T-helper 17 cell (primary cell): ENCODE measurements around the gene RETREG3. TPM values are rescaled to one million over a fixed set of nuclear protein-coding genes. Genes with fewer than 3 reads are reported as not detected.

Experiments used
- ATAC-seq: fragments of 150-1000 bp; cut with Tn5 transposase; 2 replicates; pipeline ENCODE4 v1.10.0; 2021; ENCODE audit warnings: mild to moderate bottlenecking, moderate library complexity
- DNase-seq, 3 donors: peaks; one replicate each; pipeline versions ENCODE4 v3.0.0 to v3.0.0-alpha.2; 2020 to 2021
- H3K9me3 ChIP-seq: one replicate; pipeline ENCODE4 v1.7.0; 2013; ENCODE audit warnings: low read length, mild to moderate bottlenecking; ENCODE audit not compliant: control insufficient read depth, poor library complexity, severe bottlenecking
- H3K27ac Mint-ChIP-seq: one replicate; pipeline ENCODE4 v1.8.0; 2022; ENCODE audit warnings: mild to moderate bottlenecking, moderate library complexity, mixed read lengths
- H3K27me3 Mint-ChIP-seq: one replicate; pipeline ENCODE4 v1.8.0; 2022; ENCODE audit warnings: mixed read lengths
- H3K36me3 Mint-ChIP-seq: one replicate; pipeline ENCODE4 v1.8.0; 2022; ENCODE audit warnings: low read depth, mixed read lengths
- H3K4me1 Mint-ChIP-seq: one replicate; pipeline ENCODE4 v1.8.0; 2022; ENCODE audit warnings: mild to moderate bottlenecking, mixed read lengths
- H3K4me3 Mint-ChIP-seq: one replicate; pipeline ENCODE4 v1.8.0; 2022; ENCODE audit warnings: mild to moderate bottlenecking, moderate library complexity, mixed read lengths
- total RNA-seq, 4 donors: library from RNA in 2 of 4; stranded (reverse) in 2 of 4; gene quantifications; one replicate each; pipeline ENCODE4 v1.2.3 and lab custom pipeline; 2022 to 2026

RETREG3 gene
- total RNA-seq, 2 donors from 2014 or later, result 43.5 to 57.9 TPM

DNA sequence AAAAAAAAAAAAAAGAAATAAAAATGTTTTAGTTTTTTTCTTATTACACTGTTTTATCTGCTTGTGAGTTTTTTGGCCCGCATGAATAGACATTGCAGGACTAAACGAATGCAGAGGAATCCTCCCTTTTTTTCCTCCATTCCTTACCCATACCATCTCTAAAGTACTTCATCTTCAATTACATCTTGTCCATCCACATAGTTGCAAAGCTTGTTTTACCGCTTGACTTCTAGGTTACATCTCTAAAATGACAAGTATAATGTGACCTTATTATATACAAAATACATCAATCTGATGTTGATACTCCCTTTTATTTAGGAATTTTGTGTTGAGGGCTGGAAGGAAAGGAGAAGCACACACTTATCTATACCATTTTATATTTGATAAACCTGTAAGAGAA lies 12.8 kb downstream of the RETREG3 start:
- H3K27me3 Mint-ChIP-seq, result no peaks in the 10 kb centered on the region
- no peaks in the 10 kb centered on the region for H3K9me3 ChIP-seq
- peaks cover 17% of the 10 kb centered on the region for H3K4me1 Mint-ChIP-seq
- no peak overlapping the region for H3K4me3 Mint-ChIP-seq
- DNase-seq (no peak), ATAC-seq (no peak)
- peaks cover 2% of the 10 kb centered on the region for H3K36me3 Mint-ChIP-seq
- no peak overlapping the region for H3K27ac Mint-ChIP-seq

DNA sequence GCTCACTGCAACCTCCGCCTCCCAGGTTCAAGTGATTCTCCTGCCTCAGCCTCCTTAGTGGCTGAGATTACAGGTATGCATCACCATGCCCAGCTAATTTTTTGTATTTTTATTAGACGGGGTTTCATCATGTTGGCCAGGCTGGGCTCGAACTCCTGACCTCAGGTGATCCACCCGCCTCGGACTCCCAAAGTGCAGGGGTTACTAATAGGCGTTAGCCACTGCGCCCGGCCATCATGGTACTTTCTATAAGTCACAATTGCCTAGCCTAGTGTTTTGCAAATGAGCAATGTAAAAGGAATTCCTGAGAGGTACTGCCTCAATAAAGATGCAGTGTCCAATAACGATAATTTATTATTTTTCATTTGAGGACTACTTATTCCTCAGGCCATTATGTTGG lies 17.8 kb downstream of the RETREG3 start:
- Mint-ChIP-seq H3K4me3 (no peak overlapping the region), H3K27ac (peak overlapping the region; percentile 21), H3K36me3 (peaks cover 4% of the 10 kb centered on the region), H3K27me3 (no peaks in the 10 kb centered on the region), H3K4me1 (peaks cover 9% of the 10 kb centered on the region)
- no peaks in the 10 kb centered on the region for H3K9me3 ChIP-seq
- ATAC-seq (no peak), DNase-seq (no peak)

DNA sequence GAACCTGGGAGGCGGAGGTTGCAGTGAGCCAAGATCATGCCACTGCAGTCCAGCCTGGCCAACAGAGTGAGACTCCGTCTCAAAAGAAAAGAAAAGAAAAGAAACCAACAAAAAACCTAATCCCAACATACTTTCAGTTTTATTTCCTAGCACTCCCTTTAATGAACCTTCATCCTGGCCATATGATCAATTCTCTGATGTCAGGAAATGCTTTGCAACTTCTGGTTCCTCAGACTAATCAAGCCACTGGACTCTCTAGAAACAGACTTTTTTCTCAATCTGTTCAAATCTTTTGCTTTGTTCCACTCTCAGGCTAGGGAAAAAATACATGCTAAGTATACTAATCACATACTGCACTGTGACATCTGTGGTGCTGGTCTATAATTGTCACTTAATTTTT lies 18.3 kb downstream of the RETREG3 start:
- Mint-ChIP-seq H3K4me1 (peaks cover 7% of the 10 kb centered on the region), H3K36me3 (peaks cover 2% of the 10 kb centered on the region), H3K27ac (no peak overlapping the region), H3K4me3 (no peak overlapping the region), H3K27me3 (no peaks in the 10 kb centered on the region)
- DNase-seq, result no peak
- no peak for ATAC-seq
- H3K9me3 ChIP-seq, result no peaks in the 10 kb centered on the region

DNA sequence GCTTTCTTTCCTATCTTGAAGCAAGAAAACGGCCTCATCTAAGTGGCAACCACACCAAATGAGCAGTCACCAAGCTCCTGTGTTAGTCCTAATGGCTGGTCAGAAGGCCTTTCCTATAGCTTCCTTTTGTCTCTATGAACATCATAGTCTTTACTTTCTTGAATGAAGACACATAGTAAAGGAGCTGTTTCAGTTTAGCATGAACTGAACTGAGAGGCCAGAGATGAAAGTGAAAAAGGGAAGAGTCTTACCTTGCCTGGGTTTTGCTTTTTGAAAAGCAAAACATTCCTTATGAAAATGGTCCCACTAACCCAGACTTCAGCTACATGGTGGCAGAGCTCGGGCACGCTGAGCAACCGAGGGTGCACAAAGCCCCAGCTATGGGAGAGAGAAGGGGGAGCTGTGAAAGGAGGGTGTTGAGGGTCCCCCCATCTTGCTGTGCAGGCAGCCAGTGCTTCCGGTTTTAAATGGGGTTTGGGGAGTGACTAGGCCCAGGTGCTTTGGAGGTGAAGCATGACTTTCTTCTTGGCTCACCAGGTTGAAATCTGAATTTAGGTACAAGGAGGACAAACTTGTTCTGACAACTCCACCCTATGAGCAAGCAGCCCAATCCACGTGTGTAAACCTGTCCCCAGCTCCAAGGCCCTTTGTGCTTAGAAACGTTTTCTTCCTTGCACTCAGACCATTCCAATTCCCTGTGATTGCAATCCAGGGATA lies 22.5 kb downstream of the RETREG3 start:
- H3K27ac Mint-ChIP-seq, result no peak overlapping the region
- no peaks in the 10 kb centered on the region for H3K9me3 ChIP-seq
- DNase-seq (no peak), ATAC-seq (no peak)
- no peak overlapping the region for H3K4me3 Mint-ChIP-seq
- H3K27me3 Mint-ChIP-seq, result no peaks in the 10 kb centered on the region
- peaks cover 2% of the 10 kb centered on the region for H3K36me3 Mint-ChIP-seq
- peaks cover 5% of the 10 kb centered on the region for H3K4me1 Mint-ChIP-seq

DNA sequence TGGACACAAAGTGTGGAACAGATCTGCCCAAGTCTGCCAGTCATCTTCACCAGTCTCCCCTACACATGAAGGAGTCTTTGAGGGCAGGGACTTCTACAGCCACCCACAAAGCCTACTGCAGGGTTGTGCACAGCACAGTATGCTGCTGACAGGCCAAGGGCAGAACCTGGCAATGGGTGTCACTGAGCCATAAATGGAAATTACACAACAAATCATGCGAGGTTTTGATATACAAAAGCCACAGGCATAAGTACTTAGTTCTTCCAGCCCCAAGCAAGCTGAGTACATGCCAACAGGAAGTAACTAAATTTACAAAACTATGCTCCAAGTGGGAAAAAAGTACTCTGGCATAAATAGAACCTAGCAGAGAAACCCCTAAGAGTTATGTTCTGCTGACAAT lies 23.8 kb downstream of the RETREG3 start:
- H3K9me3 ChIP-seq, result no peaks in the 10 kb centered on the region
- peaks cover 2% of the 10 kb centered on the region for H3K36me3 Mint-ChIP-seq
- H3K27ac Mint-ChIP-seq, result peak overlapping the region; percentile 47
- H3K4me1 Mint-ChIP-seq, result peaks cover 5% of the 10 kb centered on the region
- ATAC-seq (no peak), DNase-seq (no peak)
- H3K4me3 Mint-ChIP-seq, result no peak overlapping the region
- H3K27me3 Mint-ChIP-seq, result no peaks in the 10 kb centered on the region

DNA sequence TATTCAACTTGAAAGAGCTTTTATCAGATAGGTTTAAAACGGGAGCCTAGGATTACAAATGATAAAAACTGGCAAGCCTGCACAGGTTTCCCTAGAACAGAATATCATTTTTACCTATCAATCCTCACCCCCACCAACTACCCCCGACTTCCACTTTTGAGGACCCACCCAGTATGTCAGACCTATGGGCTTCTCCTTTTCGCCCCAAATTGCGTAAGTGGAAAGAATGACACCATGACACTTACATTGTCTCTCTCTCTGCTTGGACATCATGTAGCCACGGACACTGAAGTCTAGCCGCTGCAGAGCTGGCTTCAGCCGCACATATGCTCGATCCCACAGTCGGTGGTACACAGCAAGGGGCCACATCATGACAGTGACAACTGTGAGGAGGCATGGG lies 24.3 kb downstream of the RETREG3 start:
- peaks cover 2% of the 10 kb centered on the region for H3K36me3 Mint-ChIP-seq
- ATAC-seq (no peak), DNase-seq (no peak)
- no peaks in the 10 kb centered on the region for H3K9me3 ChIP-seq
- peak overlapping the region; percentile 47 for H3K27ac Mint-ChIP-seq
- H3K4me1 Mint-ChIP-seq, result peaks cover 5% of the 10 kb centered on the region
- no peak overlapping the region for H3K4me3 Mint-ChIP-seq
- H3K27me3 Mint-ChIP-seq, result no peaks in the 10 kb centered on the region

DNA sequence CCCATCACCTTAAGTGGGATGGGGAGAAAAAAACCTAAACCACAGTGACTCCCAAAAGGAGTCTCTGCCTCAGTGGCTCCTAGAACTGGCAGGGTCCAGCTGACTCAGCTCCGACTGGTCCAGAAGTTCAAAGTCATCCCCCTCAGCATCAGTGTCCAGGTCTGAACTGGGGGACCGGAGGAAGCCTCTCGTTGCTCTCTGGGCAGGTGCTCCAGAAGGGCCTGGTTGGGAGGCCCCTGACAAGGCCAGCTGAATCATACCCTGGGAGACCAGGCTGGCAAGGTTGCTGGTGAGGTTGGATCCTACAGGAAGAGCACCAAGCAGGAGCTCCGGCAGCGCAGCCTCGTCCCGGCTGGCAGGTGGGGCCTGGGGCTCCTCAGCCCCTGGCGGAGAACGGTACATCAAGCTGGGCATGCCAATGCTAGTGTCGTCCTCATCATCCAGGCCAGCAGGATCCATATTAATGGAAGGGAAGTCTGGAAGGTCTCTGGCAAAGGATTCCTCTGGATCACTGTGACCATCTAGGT lies 27.4 kb downstream of the RETREG3 start:
- Mint-ChIP-seq H3K4me1 (peaks cover 13% of the 10 kb centered on the region), H3K27ac (no peak overlapping the region), H3K27me3 (no peaks in the 10 kb centered on the region), H3K36me3 (peaks cover 3% of the 10 kb centered on the region), H3K4me3 (no peak overlapping the region)
- ATAC-seq (no peak), DNase-seq (no peak)
- H3K9me3 ChIP-seq, result no peaks in the 10 kb centered on the region

DNA sequence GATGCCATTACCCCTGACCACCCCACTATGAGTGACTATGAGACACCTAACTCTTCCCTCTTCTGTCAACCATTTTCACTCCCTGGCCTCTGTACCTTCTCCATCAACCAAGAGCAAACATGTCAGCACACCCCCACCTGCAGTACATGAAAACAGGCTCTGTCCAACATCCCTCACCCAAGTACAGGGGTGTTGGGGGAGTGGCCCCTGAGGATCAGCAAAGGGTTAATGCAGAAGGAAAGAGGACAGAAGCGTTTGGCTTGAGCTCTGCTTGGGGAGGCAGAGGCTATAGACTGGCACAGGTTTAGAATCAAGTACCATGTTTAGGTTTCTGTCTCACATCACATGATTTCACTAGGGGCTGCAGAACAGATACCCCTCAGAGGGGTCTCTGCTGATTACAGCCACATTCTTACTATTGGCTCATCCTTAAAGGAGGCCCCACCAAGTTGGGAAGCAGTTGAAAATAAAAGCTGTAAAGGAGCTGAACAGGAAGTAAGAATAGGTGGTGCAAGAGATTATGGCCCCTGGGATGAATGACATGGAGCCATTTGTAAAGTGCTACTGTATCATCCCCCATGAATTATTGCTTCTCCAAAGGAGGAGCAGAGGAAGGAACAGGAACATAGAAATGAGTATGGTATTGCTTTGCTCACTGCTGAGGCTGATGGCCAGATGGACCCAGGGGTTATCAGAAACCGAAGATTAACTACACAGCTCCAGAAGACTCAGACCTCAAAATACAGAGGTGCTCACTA lies 29.2 kb downstream of the RETREG3 start:
- no peak overlapping the region for H3K4me3 Mint-ChIP-seq
- H3K27ac Mint-ChIP-seq, result peak overlapping the region; percentile 95
- H3K36me3 Mint-ChIP-seq, result peaks cover 3% of the 10 kb centered on the region

DNA sequence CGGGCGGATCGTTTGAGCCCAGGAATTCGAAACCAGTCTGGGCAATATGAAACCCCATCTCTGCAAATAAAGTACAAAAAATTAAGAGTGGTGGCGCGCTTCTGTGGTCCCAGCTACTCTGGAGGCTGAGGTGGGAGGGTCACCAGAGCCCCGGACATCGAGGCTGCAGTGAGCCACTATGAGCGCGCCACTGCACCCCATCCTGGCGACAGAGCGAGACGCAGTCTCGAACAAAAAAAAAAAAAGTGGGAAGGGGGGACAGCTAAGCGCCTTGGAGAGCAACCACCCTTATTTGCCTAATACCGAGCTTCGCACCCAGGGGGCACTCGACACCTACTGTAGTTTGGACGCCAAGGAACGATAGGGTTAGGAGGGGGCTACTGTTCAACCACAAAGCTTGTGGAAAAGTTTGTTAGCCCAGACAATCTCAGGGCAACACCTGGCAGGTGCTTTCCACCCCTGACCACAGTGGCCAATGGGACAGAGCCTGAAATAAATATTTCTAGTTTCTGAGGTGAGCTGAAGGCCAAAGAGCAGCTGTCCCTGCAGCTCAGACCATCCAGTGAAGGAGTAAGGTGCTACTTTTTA lies 30.8 kb downstream of the RETREG3 start:
- peaks cover 3% of the 10 kb centered on the region for H3K36me3 Mint-ChIP-seq
- ATAC-seq, result peak; percentile 66
- peak overlapping the region; percentile 98 for H3K4me3 Mint-ChIP-seq

More for the DNA sequence above, 29.2 kb downstream of the RETREG3 start:
- Mint-ChIP-seq H3K4me1 (peaks cover 18% of the 10 kb centered on the region), H3K27me3 (no peaks in the 10 kb centered on the region)
- DNase-seq, result no peak
- H3K9me3 ChIP-seq, result no peaks in the 10 kb centered on the region
- ATAC-seq, result no peak

DNA sequence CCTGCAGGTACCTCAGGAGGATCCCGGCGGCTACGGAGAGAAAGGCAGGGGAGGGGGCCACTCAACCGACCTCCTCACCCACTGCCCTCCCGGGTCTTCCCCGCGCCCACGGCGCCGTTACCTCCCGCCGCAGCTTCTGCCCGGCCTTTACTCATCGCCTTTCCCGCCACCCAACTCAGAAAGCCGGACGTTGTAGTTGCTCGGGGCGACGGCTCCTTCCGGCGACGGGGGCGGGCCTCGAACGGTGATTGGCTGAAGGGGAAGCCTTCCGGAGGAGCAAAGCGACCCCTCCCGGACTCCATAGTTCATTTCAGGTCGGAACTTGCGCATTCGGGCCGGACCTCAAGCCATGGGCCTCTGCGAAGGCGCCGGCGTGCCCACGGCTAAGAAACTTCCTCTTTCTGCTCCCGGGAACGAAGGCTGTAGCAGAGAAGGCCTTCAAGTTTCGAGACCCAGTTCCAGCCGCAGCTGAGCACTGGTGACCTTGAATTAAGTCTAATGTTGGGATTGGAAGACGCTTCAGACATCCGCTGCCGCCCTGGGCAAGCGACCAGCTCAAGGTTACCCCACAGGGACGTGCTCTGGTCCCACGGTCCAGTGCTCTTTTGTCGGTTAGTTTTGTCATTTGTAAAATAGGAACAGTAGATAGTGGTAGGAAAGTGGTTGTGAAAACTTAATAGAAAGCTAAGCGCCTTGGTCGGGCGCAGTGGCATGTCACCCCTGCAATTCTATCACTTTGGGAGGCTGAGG lies 31.5 kb downstream of the RETREG3 start, which contains the start of gene PSMC3IP:
TSS of gene PSMC3IP (minus strand) at position 198 of the 750 bp plus-strand sequence. CDS start at position 155, 43 bp downstream.
- DNase-seq (peak; percentile 82 to 86 (median 84)), ATAC-seq (peak; percentile 94)
- H3K27ac Mint-ChIP-seq, result peak within 1 kb of the TSS; percentile 95
- H3K4me1 Mint-ChIP-seq, result peaks cover 21% of the 10 kb centered on the region
- H3K9me3 ChIP-seq, result no peaks in the 10 kb centered on the region
- H3K36me3 Mint-ChIP-seq, result peaks cover 5% of the 10 kb centered on the region
- peak within 1 kb of the TSS; percentile 98 for H3K4me3 Mint-ChIP-seq
- no peaks in the 10 kb centered on the region for H3K27me3 Mint-ChIP-seq

More for the DNA sequence above, 30.8 kb downstream of the RETREG3 start:
- peaks cover 18% of the 10 kb centered on the region for H3K4me1 Mint-ChIP-seq
- H3K27me3 Mint-ChIP-seq, result no peaks in the 10 kb centered on the region
- H3K9me3 ChIP-seq, result no peaks in the 10 kb centered on the region
- H3K27ac Mint-ChIP-seq, result peak overlapping the region; percentile 95
- peak; percentile 40 to 64 (median 46) for DNase-seq

DNA sequence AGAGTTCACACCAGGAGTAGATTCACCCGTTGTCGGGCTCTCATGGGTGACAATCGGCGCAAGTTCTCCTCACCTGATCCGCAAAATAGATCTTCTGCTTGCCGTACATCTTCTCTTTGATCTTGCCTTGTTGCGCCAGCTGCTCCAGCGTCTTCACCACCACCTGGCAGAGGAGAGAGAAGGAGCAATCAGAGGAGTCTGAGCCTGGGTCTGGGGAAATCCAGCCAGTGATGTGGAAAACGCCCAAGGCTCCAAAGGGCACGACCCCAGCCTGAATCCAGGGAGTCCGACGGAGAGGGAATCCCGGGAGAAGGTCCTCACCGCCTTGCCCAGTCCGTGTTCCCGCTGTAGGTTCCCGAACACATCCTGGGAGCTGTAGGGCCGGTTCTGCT lies 32.0 kb downstream of the RETREG3 start:
- ATAC-seq, result peak; percentile 1

DNA sequence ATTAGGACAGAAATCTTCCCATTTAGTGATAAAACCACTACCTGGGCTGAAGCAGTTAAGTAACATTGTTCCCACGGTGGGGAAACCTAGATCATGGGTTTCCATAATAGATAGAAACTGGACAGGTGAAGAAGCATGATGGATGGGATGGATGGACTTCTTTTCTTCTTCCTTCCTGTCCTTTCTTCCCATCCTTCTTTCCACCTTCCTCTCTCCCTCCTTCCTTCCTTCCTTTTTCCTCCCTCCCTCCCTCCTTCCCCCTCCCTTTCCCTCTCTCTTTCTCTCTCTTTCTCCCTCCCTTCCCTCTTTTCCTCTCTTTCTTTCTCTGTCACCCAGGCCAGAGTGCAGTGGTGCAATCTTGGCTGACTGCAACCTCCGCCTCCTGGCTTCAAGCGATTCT lies 34.7 kb downstream of the RETREG3 start:
- ATAC-seq (no peak), DNase-seq (no peak)
- H3K27ac Mint-ChIP-seq, result no peak overlapping the region
- H3K27me3 Mint-ChIP-seq, result no peaks in the 10 kb centered on the region
- no peaks in the 10 kb centered on the region for H3K9me3 ChIP-seq
- peaks cover 21% of the 10 kb centered on the region for H3K4me1 Mint-ChIP-seq
- no peak overlapping the region for H3K4me3 Mint-ChIP-seq
- peaks cover 5% of the 10 kb centered on the region for H3K36me3 Mint-ChIP-seq

More for the DNA sequence above, 32.0 kb downstream of the RETREG3 start:
- no peak for DNase-seq
- H3K9me3 ChIP-seq, result no peaks in the 10 kb centered on the region
- peak overlapping the region; percentile 95 for H3K27ac Mint-ChIP-seq
- peaks cover 21% of the 10 kb centered on the region for H3K4me1 Mint-ChIP-seq
- peak overlapping the region; percentile 98 for H3K4me3 Mint-ChIP-seq
- H3K36me3 Mint-ChIP-seq, result peaks cover 5% of the 10 kb centered on the region
- no peaks in the 10 kb centered on the region for H3K27me3 Mint-ChIP-seq
